ENCODE measurements around the gene ZNF175. TPM values are rescaled to one million over a fixed set of nuclear protein-coding genes. Genes with fewer than 3 reads are reported as not detected.

ZNF175 gene
- total and polyA plus RNA-seq, 9 of the 15 experiments (the other 6 are each of a cell fraction or from before 2014, with no cell fraction given), result 3.7 to 37.9 (median 14.0) TPM

DNA sequence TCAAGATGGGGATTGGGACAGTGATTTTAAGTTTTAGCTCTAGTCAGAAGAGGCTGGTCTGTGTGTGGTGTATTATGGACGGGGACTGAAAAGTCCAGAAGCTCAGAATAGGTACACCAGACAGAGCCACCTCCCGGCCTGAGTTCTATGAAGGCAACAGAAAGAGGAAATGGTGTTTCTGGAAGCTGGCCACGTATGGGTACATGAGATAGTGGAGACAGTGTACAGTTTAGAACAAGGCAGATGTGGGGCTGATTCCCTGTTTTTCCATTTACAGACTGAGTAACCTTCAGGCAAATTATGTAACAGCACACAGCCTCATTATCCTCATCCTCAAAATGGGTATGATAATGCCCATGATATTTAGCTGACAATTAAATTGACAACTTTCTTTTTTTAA, 1.3 kb downstream of the ZNF175 start (continued):
- TF ChIP-seq PRPF4 (IDR thresholded peaks at IDR 0.05; ENCODE audit: insufficient read depth, low read depth, low read length, poor library complexity, severe bottlenecking) (no peak), CEBPG (CRISPR knock-in tag; IDR thresholded peaks at IDR 0.05) (no peak), CEBPG (tag; conservative IDR thresholded peaks at IDR 0.05 in 1 of 2, IDR thresholded peaks at IDR 0.05 in 1 of 2) (peak; percentile 51 to 56; a peak in 3 of 4 replicates), RCOR1 (IDR thresholded peaks at IDR 0.05; ENCODE audit: borderline replicate concordance in 1 of 2, low read depth in 2 of 2, low read length in 2 of 2) (peak in 1 of 2 experiments; percentile 67; a peak in 2 of 4 replicates), RBM14 (IDR thresholded peaks at IDR 0.05; ENCODE audit: borderline replicate concordance, insufficient read depth, low read depth, low read length) (no peak), MTA1 (IDR thresholded peaks at IDR 0.05; ENCODE audit: borderline replicate concordance) (0 out of 2 replicates have a peak, but pooled peaks have one; percentile 19), ZNF41 (CRISPR knock-in tag; conservative IDR thresholded peaks at IDR 0.05) (no peak), ZC3H4 (CRISPR knock-in tag; IDR thresholded peaks at IDR 0.05; ENCODE audit: borderline replicate concordance) (no peak), ID3 (CRISPR knock-in tag; IDR thresholded peaks at IDR 0.05) (no peak), ID3 (tag; IDR thresholded peaks at IDR 0.05) (no peak), FOXM1 (IDR thresholded peaks at IDR 0.05; ENCODE audit: low read depth) (no peak), FOXM1 (CRISPR knock-in tag; IDR thresholded peaks at IDR 0.05; ENCODE audit: low read depth) (no peak), ZBED1 (IDR thresholded peaks at IDR 0.05) (no peak), GATA2 (CRISPR knock-in tag; IDR thresholded peaks at IDR 0.05) (peak; percentile 37; the same call in 1 of the 2 replicates), ZNF3 (CRISPR knock-in tag; IDR thresholded peaks at IDR 0.05) (no peak)
- TF ChIP-seq, protein P1, sequence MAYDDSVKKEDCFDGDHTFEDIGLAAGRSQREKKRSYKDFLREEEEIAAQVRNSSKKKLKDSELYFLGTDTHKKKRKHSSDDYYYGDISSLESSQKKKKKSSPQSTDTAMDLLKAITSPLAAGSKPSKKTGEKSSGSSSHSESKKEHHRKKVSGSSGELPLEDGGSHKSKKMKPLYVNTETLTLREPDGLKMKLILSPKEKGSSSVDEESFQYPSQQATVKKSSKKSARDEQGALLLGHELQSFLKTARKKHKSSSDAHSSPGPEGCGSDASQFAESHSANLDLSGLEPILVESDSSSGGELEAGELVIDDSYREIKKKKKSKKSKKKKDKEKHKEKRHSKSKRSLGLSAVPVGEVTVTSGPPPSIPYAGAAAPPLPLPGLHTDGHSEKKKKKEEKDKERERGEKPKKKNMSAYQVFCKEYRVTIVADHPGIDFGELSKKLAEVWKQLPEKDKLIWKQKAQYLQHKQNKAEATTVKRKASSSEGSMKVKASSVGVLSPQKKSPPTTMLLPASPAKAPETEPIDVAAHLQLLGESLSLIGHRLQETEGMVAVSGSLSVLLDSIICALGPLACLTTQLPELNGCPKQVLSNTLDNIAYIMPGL (CRISPR knock-in tag; IDR thresholded peaks at IDR 0.05), result no peak
- TF ChIP-seq, protein P2, sequence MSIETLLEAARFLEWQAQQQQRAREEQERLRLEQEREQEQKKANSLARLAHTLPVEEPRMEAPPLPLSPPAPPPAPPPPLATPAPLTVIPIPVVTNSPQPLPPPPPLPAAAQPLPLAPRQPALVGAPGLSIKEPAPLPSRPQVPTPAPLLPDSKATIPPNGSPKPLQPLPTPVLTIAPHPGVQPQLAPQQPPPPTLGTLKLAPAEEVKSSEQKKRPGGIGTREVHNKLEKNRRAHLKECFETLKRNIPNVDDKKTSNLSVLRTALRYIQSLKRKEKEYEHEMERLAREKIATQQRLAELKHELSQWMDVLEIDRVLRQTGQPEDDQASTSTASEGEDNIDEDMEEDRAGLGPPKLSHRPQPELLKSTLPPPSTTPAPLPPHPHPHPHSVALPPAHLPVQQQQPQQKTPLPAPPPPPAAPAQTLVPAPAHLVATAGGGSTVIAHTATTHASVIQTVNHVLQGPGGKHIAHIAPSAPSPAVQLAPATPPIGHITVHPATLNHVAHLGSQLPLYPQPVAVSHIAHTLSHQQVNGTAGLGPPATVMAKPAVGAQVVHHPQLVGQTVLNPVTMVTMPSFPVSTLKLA (conservative IDR thresholded peaks at IDR 0.05), result peak; percentile 22 to 49; a peak in 2 of 4 replicates

Data from K562 (cell line).